AG04449 (cell line): ENCODE measurements around the gene TCFL5.

Experiments used
- CTCF ChIA-PET: fragments of 350-600 bp; formaldehyde crosslinking; extraction: SDS; loops from one replicate; lab custom pipeline; 2021; ENCODE audit warnings: antibody characterized with exemption; lab: Yijun Ruan, JAX
- POLR2A ChIA-PET: fragments of 400-600, 350-600 bp; formaldehyde crosslinking; extraction: SDS; loops from one replicate; lab custom pipeline; 2020; ENCODE audit warnings: antibody characterized with exemption, inconsistent platforms; lab: Yijun Ruan, JAX
- DNase-seq: peaks from one replicate; pipeline ENCODE4 v3.0.0-alpha.2; 2010; ENCODE audit warnings: low read depth, low spot score
- H3K4me3 ChIP-seq: 2 replicates; pipeline ENCODE4 v1.5.1; 2011; ENCODE audit warnings: low read depth, mild to moderate bottlenecking, control low read depth, low read length
- TF ChIP-seq, protein P1 (sequence below): IDR thresholded peaks from one replicate; pipeline ENCODE4 v1.5.1; 2011; ENCODE audit warnings: mild to moderate bottlenecking, moderate library complexity, low read length, control low read depth, inconsistent platforms; ENCODE audit not compliant: insufficient read depth; ENCODE audit errors: missing control alignments

TCFL5 gene

DNA sequence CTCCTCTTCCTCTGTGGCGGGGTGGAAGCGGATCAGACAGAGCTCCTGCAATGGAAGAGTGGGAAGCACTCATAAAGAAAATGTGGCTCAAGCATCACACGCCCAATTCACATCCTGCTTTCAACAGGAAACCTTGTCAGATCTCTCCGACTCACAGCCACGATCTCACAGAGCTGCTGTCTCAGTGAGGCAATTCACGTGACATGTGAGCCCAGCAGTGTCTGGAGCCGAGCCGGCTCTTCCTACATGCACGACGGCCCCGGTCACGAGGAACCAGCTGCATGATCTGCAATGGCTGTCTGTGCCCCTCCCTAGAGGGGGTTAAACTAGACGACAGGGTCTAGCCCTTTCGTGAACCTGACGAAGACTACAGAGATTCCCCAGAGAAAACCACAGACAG, 29.5 kb upstream of the TCFL5 start:
- TF ChIP-seq, protein P1, sequence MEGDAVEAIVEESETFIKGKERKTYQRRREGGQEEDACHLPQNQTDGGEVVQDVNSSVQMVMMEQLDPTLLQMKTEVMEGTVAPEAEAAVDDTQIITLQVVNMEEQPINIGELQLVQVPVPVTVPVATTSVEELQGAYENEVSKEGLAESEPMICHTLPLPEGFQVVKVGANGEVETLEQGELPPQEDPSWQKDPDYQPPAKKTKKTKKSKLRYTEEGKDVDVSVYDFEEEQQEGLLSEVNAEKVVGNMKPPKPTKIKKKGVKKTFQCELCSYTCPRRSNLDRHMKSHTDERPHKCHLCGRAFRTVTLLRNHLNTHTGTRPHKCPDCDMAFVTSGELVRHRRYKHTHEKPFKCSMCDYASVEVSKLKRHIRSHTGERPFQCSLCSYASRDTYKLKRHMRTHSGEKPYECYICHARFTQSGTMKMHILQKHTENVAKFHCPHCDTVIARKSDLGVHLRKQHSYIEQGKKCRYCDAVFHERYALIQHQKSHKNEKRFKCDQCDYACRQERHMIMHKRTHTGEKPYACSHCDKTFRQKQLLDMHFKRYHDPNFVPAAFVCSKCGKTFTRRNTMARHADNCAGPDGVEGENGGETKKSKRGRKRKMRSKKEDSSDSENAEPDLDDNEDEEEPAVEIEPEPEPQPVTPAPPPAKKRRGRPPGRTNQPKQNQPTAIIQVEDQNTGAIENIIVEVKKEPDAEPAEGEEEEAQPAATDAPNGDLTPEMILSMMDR = no peak
- ChIA-PET CTCF (interaction anchor here (12.2 kb wide), 1 partner anchor 10 kb away, joined by 133 read pairs; no protein-coding TSS in a partner anchor), POLR2A (no interaction called here)
- H3K4me3 ChIP-seq = no peak overlapping the region
- no peak for DNase-seq

DNA sequence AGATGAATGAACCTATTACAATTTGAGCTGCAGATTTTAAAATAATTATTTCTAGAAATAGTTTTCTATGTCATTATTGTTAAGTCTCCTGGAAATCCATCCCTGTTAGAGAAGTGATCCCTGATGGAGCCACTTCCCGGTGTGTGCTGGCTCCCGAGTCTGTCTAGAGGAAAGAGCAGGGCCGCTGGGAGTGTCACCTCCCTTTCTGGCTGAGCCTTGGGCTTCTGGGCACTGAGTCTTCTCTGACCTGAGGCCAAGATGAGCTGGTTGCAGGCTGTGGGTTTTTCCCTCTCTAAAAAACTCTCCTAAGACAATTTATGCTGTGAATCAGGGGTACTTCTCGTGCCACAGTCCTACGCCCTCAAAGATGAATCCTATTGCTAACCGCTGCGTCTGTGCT, 28.8 kb upstream of the TCFL5 start:
- POLR2A ChIA-PET = no interaction called here
- H3K4me3 ChIP-seq = no peak overlapping the region

GRCh38 chr20:62889871-62890270, 28.2 kb upstream of the TCFL5 start:
- CTCF ChIA-PET = interaction anchor here (1.0 to 12.2 kb wide), 3 partner anchors 11 to 32 kb away, joined by 3 to 133 read pairs (median 4); no protein-coding TSS in a partner anchor
- no peak for DNase-seq
- no peak overlapping the region for H3K4me3 ChIP-seq
- TF ChIP-seq, protein P1 = no peak
- POLR2A ChIA-PET = no interaction called here

More for the DNA sequence above, 28.8 kb upstream of the TCFL5 start:
- CTCF ChIA-PET = interaction anchor here (12.2 kb wide), 1 partner anchor 10 kb away, joined by 133 read pairs; no protein-coding TSS in a partner anchor
- TF ChIP-seq, protein P1 = no peak
- DNase-seq = no peak

- TF ChIP-seq, protein P1 = no peak
- POLR2A ChIA-PET = no interaction called here
- CTCF ChIA-PET = interaction anchor here (1.0 to 12.2 kb wide), 4 partner anchors 11 to 32 kb away, joined by 3 to 133 read pairs (median 4); no protein-coding TSS in a partner anchor
- DNase-seq = no peak
- H3K4me3 ChIP-seq = no peak overlapping the region
Observed at GRCh38 chr20:62889411-62889810, 27.8 kb upstream of the TCFL5 start.

GRCh38 chr20:62888910-62889309, 27.3 kb upstream of the TCFL5 start:
- CTCF ChIA-PET = interaction anchor here (1.0 to 12.2 kb wide), 4 partner anchors 12 to 33 kb away, joined by 3 to 133 read pairs (median 4); no protein-coding TSS in a partner anchor
- no peak overlapping the region for H3K4me3 ChIP-seq
- POLR2A ChIA-PET = no interaction called here
- DNase-seq = no peak
- TF ChIP-seq, protein P1 = no peak

DNA sequence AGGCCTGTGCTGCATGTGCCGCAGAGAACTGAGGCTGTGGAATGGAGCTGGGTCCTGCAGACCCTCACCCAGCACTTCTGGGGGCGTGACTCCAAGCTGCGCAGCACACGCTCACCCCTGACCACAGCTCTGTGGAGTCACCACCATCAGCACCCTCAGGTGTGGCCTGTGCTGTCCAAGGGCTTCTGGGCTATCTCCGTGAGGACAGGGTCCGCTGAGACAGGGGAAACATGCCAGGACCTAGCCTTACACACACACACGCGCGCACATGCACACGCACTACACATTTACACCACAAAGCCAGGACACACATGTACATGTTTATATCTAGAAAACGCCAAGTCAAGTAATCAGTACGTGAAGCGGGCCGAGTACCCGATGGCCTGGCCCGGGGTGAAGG, 26.8 kb upstream of the TCFL5 start:
- POLR2A ChIA-PET = interaction anchor here (1.3 kb wide), 1 partner anchor 11 kb away, joined by 5 read pairs; no protein-coding TSS in a partner anchor
- no peak for DNase-seq
- TF ChIP-seq, protein P1 = no peak
- H3K4me3 ChIP-seq = no peak overlapping the region
- CTCF ChIA-PET = interaction anchor here (0.8 to 12.2 kb wide), 6 partner anchors 11 to 28 kb away, joined by 3 to 133 read pairs (median 4); no protein-coding TSS in a partner anchor
